Ovary (tissue), 9 donors: ENCODE data around the gene DDX49. TPM values are rescaled to one million over a fixed set of nuclear protein-coding genes. Genes with fewer than 3 reads are reported as not detected.

Experiments
- DNase-seq, 5 donors: peaks; one replicate each; pipeline ENCODE4 v3.0.0-alpha.2; 2019 to 2020
- H3K27ac ChIP-seq, 2 donors: fragments of 200-600 bp; one replicate each; pipeline versions ENCODE4 v1.5.1 to v1.8.0; 2019 to 2022
- H3K27me3 ChIP-seq: fragments of 200-600 bp; one replicate; pipeline ENCODE4 v1.8.0; 2022
- H3K36me3 ChIP-seq: fragments of 200-600 bp; sonication (generic); one replicate; pipeline ENCODE4 v1.5.1; 2019
- H3K4me1 ChIP-seq: one replicate; pipeline ENCODE4 v1.8.1; 2013; ENCODE audit warnings: mild to moderate bottlenecking, moderate library complexity; ENCODE audit not compliant: insufficient read depth
- H3K4me3 ChIP-seq: fragments of 200-600 bp; sonication (generic); one replicate; pipeline ENCODE4 v1.5.1; 2017
- H3K9me3 ChIP-seq, 2 donors: fragments of 200-600 bp in 1 of 2; sonication (generic) in 1 of 2; one replicate each; pipeline versions ENCODE4 v1.5.1 to v1.8.1; 2013 to 2019; ENCODE audit warnings: mild to moderate bottlenecking in 1 of 2, moderate library complexity in 1 of 2
- CTCF ChIP-seq, 3 donors: fragments of 450-650 bp in 2 of 3; fragments of 200-600 bp in 1 of 3; IDR thresholded peaks; one replicate each; pipeline versions ENCODE4 v1.5.1 to v1.8.0; 2016 to 2022; ENCODE audit warnings: antibody characterized with exemption in 3 of 3, mild to moderate bottlenecking in 1 of 3
- EP300 ChIP-seq: sonication (generic); formaldehyde crosslinking; IDR thresholded peaks from one replicate; pipeline ENCODE4 v1.6.1; 2017; ENCODE audit warnings: antibody characterized with exemption
- POLR2A ChIP-seq: fragments of 450-650 bp; IDR thresholded peaks from one replicate; pipeline ENCODE4 v1.6.1; 2017; ENCODE audit warnings: antibody characterized with exemption, mild to moderate bottlenecking, moderate library complexity
- WGBS, 3 donors: extraction: QIAGEN DNeasy Blood & Tissue Kit in 1 of 3; methylation state at CpG; one replicate each; pipeline versions ENCODE4 v1.1.5 to v1.1.7; 2013 to 2017; 5-methylcytosine and 5-hydroxymethylcytosine counted together
- intact Hi-C, 4 donors: fragments of 100-400 bp; cut with DNase I; formaldehyde crosslinking; loops; one replicate each; pipeline versions ENCODE4 v1.11.0 to v1.15.1; 2022 to 2023
- polyA plus RNA-seq, 2 donors: library from polyadenylated mRNA; stranded (reverse); fragments of 200-250 nt in 1 of 2; fragments of 350-450 nt in 1 of 2; fragmentation: Illumina TruSeq in 1 of 2; extraction: RNeasy Lipid Tissue Mini Kit (QIAGEN cat#74804) in 1 of 2; gene quantifications; one replicate each; pipeline ENCODE4 v1.2.3, GENCODE V29; 2013 to 2014
- total RNA-seq, 7 donors: library from RNA; depleted of rRNA in 2 of 7; stranded (reverse); fragments of >200 nt in 2 of 7; fragmentation: NEBNext Ultra II Directional in 3 of 7; extraction: Animal tissue kit (Norgen Biotek cat#: 25700) in 3 of 7; gene quantifications; one replicate each; pipeline versions ENCODE4 v1.1.0 to v1.2.4, GENCODE V29; 2016 to 2023
- donor health status: DM: no; HTN: no; CAD: no; lungs with moderate emphysema.
- donor health status: DM: no; HTN: no; CAD: no.
- donor health status: Bipolar disorder and iron deficiency.
- donor health status: DM: yes; HTN: yes; CAD: no.
- donor health status: DM: no; HTN: no; CAD: no.
- donor health status: DM: yes; HTN: yes; CAD: no.

Gene DDX49
- total and polyA plus RNA-seq, 9 donors = 19.4 to 37.9 (median 32.8) TPM

DNA sequence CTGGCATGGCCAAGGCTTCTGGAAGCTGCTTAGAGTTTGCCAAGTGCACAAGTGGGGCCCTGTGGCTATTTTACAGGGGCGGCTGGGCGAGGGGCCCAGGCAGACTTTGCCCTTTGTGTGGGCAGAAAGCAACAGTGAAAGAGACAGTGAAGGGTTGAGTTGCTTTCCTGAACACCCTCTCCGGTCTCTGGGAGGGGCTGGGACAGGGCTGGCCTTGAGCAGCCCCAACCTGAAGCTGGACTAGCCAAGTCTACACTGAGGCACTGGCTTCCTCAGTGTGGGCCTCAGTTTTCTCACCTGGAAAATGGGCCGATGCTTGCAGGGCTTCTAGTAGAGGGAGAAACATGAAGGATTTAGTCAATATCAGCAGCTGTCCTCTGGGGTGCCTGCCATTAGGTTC lies 23.9 kb downstream of the DDX49 start:
- Histone ChIP-seq H3K27me3 (no peaks in the 10 kb centered on the region), H3K4me1 (no peaks in the 10 kb centered on the region), H3K36me3 (no peaks in the 10 kb centered on the region), H3K9me3 (no peaks in the 10 kb centered on the region), H3K4me3 (no peak overlapping the region), H3K27ac (no peak overlapping the region)
- no peak for DNase-seq
- TF ChIP-seq EP300 (no peak), CTCF (IDR thresholded peaks at IDR 0.05) (no peak), POLR2A (no peak)
- 75 to 77% (median 77%) methylated on average over 4 of the region's 4 CpGs for WGBS, 3 donors
- intact Hi-C loops = loop anchor here in 1 of 4 donors (10.0 kb wide), 1 partner anchor 79 kb away; no protein-coding TSS in a partner anchor

GRCh38 chr19:18945297-18945696 lies 25.8 kb downstream of the DDX49 start:
- intact Hi-C loops = loop anchor here in 1 of 4 donors (10.0 kb wide), 1 partner anchor 80 kb away; no protein-coding TSS in a partner anchor
- no peaks in the 10 kb centered on the region for H3K9me3 ChIP-seq
- TF ChIP-seq POLR2A = no peak
- no peak for TF ChIP-seq CTCF (IDR thresholded peaks at IDR 0.05)
- no peak for TF ChIP-seq EP300
- no peak overlapping the region for H3K4me3 ChIP-seq
- H3K27me3 ChIP-seq = no peaks in the 10 kb centered on the region
- DNase-seq = no peak
- H3K27ac ChIP-seq = no peak overlapping the region
- WGBS, 3 donors = 86 to 91% (median 88%) methylated on average over 9 of the region's 9 CpGs
- H3K4me1 ChIP-seq = no peaks in the 10 kb centered on the region
- no peaks in the 10 kb centered on the region for H3K36me3 ChIP-seq

- no peak for TF ChIP-seq POLR2A
- TF ChIP-seq EP300 = no peak
- no peak for TF ChIP-seq CTCF (IDR thresholded peaks at IDR 0.05)
- Histone ChIP-seq H3K27me3 (no peaks in the 10 kb centered on the region), H3K4me1 (no peaks in the 10 kb centered on the region), H3K36me3 (no peaks in the 10 kb centered on the region), H3K27ac (no peak overlapping the region), H3K9me3 (no peaks in the 10 kb centered on the region), H3K4me3 (no peak overlapping the region)
- intact Hi-C loops = loop anchor here in 1 of 4 donors (10.0 kb wide), 1 partner anchor 82 kb away; no protein-coding TSS in a partner anchor
- DNase-seq = no peak
These were observed 26.8 kb downstream of the DDX49 start for GRCh38 chr19:18946335-18946734.

DNA sequence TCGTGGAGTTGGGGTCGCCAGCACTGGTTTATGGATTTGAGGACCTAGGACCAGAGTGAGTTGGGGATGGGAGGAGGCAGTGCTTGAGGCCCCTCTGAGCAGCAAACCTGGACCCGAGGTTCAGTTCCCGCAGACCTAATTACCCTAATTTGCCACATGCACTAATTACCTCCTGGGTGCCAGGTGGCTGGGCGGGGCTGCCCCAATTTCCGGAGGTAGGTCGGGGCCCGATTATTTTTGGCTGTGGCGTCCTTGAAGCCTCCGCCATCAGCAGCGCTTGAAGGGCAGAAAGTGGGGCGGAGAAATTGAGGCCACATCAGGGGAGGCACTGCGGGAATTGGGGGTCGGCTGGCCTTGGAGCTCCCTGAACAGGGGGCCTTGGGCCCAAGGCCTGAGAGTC lies 27.4 kb downstream of the DDX49 start:
- Histone ChIP-seq H3K4me3 (no peak overlapping the region), H3K9me3 (no peaks in the 10 kb centered on the region), H3K27ac (no peak overlapping the region), H3K4me1 (no peaks in the 10 kb centered on the region), H3K27me3 (no peaks in the 10 kb centered on the region), H3K36me3 (no peaks in the 10 kb centered on the region)
- intact Hi-C loops = loop anchor here in 1 of 4 donors (10.0 kb wide), 1 partner anchor 82 kb away; no protein-coding TSS in a partner anchor
- WGBS, 3 donors = 54 to 73% (median 60%) methylated on average over 14 of the region's 14 CpGs
- TF ChIP-seq CTCF (IDR thresholded peaks at IDR 0.05) (no peak), POLR2A (no peak), EP300 (no peak)
- DNase-seq = no peak
